HepG2 (cell line): ENCODE measurements around the gene LRP5. TPM values are rescaled to one million over a fixed set of nuclear protein-coding genes. Genes with fewer than 3 reads are reported as not detected.

Experiments
- CEBPG ChIP-seq: IDR thresholded peaks from 2 replicates; pipeline ENCODE4 v1.6.1; 2016
- MAZ ChIP-seq, 2 experiments: sonication (generic) in 1 of 2; formaldehyde crosslinking in 1 of 2; IDR thresholded peaks; 2 replicates each; pipeline versions ENCODE4 v1.5.0 to v1.6.1; 2012 to 2020; ENCODE audit warnings: low read depth in 2 of 2, mild to moderate bottlenecking in 2 of 2, borderline replicate concordance in 1 of 2, improper control_type of control experiment in 1 of 2, low read length in 1 of 2, missing genetic modification reagents in 1 of 2, moderate library complexity in 1 of 2
- REPIN1 ChIP-seq: sonication (generic); formaldehyde crosslinking; IDR thresholded peaks from 2 replicates; pipeline ENCODE4 v1.8.0; 2022; ENCODE audit warnings: missing genetic modification reagents, low read depth, mild to moderate bottlenecking, borderline replicate concordance
- TEAD3 ChIP-seq: optimal IDR thresholded peaks from 2 replicates; pipeline ENCODE3; 2016; ENCODE audit warnings: borderline replicate concordance
- TGIF2 ChIP-seq: IDR thresholded peaks from 2 replicates; pipeline ENCODE4 v1.6.1; 2016; ENCODE audit warnings: control low read depth, missing compliant biosample characterization
- ZNF136 ChIP-seq: sonication (generic); formaldehyde crosslinking; IDR thresholded peaks from 2 replicates; pipeline ENCODE4 v1.8.1; 2022; ENCODE audit warnings: low read depth, mild to moderate bottlenecking, moderate library complexity, missing genetic modification reagents
- ZNF414 ChIP-seq: sonication (generic); formaldehyde crosslinking; IDR thresholded peaks from 2 replicates; pipeline ENCODE4 v1.5.0; 2020; ENCODE audit warnings: missing genetic modification reagents
- ZNF792 ChIP-seq: IDR thresholded peaks from 2 replicates; pipeline ENCODE4 v1.6.1; 2016
- polyA plus RNA-seq, 8 experiments: library from polyadenylated mRNA; depleted of rRNA in 3 of 8; stranded (reverse) in 7 of 8; unstranded in 1 of 8; fragments of >200 nt; fragmentation: Illumina TruSeq in 4 of 8; extraction: Trizol in 4 of 8; gene quantifications; 2 replicates each; pipeline versions ENCODE4 v1.2.1 to v1.2.3, GENCODE V29; 2011 to 2016; ENCODE audit warnings: low read depth in 4 of 8, missing spikeins in 1 of 8, mixed read lengths in 1 of 8; ENCODE audit not compliant: insufficient read depth in 1 of 8
- total RNA-seq, 5 experiments: library from RNA; depleted of rRNA; stranded (reverse); fragments of >200 nt; fragmentation: Illumina TruSeq; extraction: Trizol; gene quantifications; 2 replicates each; pipeline ENCODE4 v1.2.3, GENCODE V29; 2016; ENCODE audit warnings: low read depth in 1 of 5
- TF ChIP-seq, protein P1 (sequence below): sonication (generic); formaldehyde crosslinking; IDR thresholded peaks from 2 replicates; pipeline ENCODE4 v1.9.0; 2021; ENCODE audit warnings: mild to moderate bottlenecking, missing genetic modification reagents
- TF ChIP-seq, protein P2 (sequence below), 2 experiments: fragments of 450-650 bp in 1 of 2; sonication (generic) in 1 of 2; formaldehyde crosslinking; IDR thresholded peaks; 2 replicates each; pipeline versions ENCODE4 v1.5.0 to v1.8.0; 2020 to 2022; ENCODE audit warnings: mild to moderate bottlenecking in 1 of 2, missing genetic modification reagents in 1 of 2
- TF ChIP-seq, protein P3 (sequence below): sonication (generic); formaldehyde crosslinking; IDR thresholded peaks from 2 replicates; pipeline ENCODE4 v1.4.0; 2020; ENCODE audit warnings: missing genetic modification reagents, mild to moderate bottlenecking, borderline replicate concordance
- TF ChIP-seq, protein P4 (sequence below): IDR thresholded peaks from 2 replicates; pipeline ENCODE4 v1.6.1; 2016; ENCODE audit warnings: missing genetic modification reagents, missing compliant biosample characterization
- TF ChIP-seq, protein P5 (sequence below): sonication (generic); formaldehyde crosslinking; conservative IDR thresholded peaks from 2 replicates; pipeline ENCODE4 v1.5.0; 2020; ENCODE audit warnings: missing genetic modification reagents
- TF ChIP-seq, protein P6 (sequence below): sonication (generic); formaldehyde crosslinking; IDR thresholded peaks from 2 replicates; pipeline ENCODE4 v1.8.0; 2022; ENCODE audit warnings: missing genetic modification reagents, mild to moderate bottlenecking, moderate library complexity, borderline replicate concordance

The LRP5 gene
- total and polyA plus RNA-seq, 2 of the 13 experiments (the other 11 are each of a cell fraction or from before 2014, with no cell fraction given), result 40.4 to 64.0 TPM

GRCh38 chr11:68331338-68331947, 19.1 kb downstream of the LRP5 start (continued):
- TF ChIP-seq, protein P1, sequence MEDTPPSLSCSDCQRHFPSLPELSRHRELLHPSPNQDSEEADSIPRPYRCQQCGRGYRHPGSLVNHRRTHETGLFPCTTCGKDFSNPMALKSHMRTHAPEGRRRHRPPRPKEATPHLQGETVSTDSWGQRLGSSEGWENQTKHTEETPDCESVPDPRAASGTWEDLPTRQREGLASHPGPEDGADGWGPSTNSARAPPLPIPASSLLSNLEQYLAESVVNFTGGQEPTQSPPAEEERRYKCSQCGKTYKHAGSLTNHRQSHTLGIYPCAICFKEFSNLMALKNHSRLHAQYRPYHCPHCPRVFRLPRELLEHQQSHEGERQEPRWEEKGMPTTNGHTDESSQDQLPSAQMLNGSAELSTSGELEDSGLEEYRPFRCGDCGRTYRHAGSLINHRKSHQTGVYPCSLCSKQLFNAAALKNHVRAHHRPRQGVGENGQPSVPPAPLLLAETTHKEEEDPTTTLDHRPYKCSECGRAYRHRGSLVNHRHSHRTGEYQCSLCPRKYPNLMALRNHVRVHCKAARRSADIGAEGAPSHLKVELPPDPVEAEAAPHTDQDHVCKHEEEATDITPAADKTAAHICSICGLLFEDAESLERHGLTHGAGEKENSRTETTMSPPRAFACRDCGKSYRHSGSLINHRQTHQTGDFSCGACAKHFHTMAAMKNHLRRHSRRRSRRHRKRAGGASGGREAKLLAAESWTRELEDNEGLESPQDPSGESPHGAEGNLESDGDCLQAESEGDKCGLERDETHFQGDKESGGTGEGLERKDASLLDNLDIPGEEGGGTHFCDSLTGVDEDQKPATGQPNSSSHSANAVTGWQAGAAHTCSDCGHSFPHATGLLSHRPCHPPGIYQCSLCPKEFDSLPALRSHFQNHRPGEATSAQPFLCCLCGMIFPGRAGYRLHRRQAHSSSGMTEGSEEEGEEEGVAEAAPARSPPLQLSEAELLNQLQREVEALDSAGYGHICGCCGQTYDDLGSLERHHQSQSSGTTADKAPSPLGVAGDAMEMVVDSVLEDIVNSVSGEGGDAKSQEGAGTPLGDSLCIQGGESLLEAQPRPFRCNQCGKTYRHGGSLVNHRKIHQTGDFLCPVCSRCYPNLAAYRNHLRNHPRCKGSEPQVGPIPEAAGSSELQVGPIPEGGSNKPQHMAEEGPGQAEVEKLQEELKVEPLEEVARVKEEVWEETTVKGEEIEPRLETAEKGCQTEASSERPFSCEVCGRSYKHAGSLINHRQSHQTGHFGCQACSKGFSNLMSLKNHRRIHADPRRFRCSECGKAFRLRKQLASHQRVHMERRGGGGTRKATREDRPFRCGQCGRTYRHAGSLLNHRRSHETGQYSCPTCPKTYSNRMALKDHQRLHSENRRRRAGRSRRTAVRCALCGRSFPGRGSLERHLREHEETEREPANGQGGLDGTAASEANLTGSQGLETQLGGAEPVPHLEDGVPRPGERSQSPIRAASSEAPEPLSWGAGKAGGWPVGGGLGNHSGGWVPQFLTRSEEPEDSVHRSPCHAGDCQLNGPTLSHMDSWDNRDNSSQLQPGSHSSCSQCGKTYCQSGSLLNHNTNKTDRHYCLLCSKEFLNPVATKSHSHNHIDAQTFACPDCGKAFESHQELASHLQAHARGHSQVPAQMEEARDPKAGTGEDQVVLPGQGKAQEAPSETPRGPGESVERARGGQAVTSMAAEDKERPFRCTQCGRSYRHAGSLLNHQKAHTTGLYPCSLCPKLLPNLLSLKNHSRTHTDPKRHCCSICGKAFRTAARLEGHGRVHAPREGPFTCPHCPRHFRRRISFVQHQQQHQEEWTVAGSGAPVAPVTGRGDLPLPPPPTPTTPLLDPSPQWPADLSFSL, result peak; percentile 96
- TF ChIP-seq, protein P2, sequence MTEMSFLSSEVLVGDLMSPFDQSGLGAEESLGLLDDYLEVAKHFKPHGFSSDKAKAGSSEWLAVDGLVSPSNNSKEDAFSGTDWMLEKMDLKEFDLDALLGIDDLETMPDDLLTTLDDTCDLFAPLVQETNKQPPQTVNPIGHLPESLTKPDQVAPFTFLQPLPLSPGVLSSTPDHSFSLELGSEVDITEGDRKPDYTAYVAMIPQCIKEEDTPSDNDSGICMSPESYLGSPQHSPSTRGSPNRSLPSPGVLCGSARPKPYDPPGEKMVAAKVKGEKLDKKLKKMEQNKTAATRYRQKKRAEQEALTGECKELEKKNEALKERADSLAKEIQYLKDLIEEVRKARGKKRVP (CRISPR knock-in tag; IDR thresholded peaks at IDR 0.05), result 0 out of 4 replicates have a peak, but pooled peaks of 1 of the 2 experiments have one; percentile 15
- TF ChIP-seq TGIF2 (no peak), REPIN1 (peak; percentile 75; the same call in 1 of the 2 replicates), ZNF136 (CRISPR knock-in tag) (no peak), CEBPG (CRISPR knock-in tag) (no peak), MAZ (IDR thresholded peaks at IDR 0.05; ENCODE audit: borderline replicate concordance, low read depth, low read length) (peak; percentile 24; the same call in 1 of the 2 replicates), MAZ (CRISPR knock-in tag; IDR thresholded peaks at IDR 0.05; ENCODE audit: low read depth) (no peak), ZNF414 (0 out of 2 replicates have a peak, but pooled peaks have one; percentile 29), TEAD3 (CRISPR knock-in tag) (peak; percentile 40), ZNF792 (peak; percentile 34; the same call in 1 of the 2 replicates)
- TF ChIP-seq, protein P3, sequence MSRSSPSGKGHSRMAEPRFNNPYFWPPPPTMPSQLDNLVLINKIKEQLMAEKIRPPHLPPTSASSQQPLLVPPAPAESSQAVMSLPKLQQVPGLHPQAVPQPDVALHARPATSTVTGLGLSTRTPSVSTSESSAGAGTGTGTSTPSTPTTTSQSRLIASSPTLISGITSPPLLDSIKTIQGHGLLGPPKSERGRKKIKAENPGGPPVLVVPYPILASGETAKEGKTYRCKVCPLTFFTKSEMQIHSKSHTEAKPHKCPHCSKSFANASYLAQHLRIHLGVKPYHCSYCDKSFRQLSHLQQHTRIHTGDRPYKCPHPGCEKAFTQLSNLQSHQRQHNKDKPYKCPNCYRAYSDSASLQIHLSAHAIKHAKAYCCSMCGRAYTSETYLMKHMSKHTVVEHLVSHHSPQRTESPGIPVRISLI (CRISPR knock-in tag), result 0 out of 2 replicates have a peak, but pooled peaks have one; percentile 23
- TF ChIP-seq, protein P4, sequence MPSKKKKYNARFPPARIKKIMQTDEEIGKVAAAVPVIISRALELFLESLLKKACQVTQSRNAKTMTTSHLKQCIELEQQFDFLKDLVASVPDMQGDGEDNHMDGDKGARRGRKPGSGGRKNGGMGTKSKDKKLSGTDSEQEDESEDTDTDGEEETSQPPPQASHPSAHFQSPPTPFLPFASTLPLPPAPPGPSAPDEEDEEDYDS (CRISPR knock-in tag), result peak; percentile 70
- TF ChIP-seq, protein P5, sequence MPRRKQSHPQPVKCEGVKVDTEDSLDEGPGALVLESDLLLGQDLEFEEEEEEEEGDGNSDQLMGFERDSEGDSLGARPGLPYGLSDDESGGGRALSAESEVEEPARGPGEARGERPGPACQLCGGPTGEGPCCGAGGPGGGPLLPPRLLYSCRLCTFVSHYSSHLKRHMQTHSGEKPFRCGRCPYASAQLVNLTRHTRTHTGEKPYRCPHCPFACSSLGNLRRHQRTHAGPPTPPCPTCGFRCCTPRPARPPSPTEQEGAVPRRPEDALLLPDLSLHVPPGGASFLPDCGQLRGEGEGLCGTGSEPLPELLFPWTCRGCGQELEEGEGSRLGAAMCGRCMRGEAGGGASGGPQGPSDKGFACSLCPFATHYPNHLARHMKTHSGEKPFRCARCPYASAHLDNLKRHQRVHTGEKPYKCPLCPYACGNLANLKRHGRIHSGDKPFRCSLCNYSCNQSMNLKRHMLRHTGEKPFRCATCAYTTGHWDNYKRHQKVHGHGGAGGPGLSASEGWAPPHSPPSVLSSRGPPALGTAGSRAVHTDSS (CRISPR knock-in tag), result no peak
- TF ChIP-seq, protein P6, sequence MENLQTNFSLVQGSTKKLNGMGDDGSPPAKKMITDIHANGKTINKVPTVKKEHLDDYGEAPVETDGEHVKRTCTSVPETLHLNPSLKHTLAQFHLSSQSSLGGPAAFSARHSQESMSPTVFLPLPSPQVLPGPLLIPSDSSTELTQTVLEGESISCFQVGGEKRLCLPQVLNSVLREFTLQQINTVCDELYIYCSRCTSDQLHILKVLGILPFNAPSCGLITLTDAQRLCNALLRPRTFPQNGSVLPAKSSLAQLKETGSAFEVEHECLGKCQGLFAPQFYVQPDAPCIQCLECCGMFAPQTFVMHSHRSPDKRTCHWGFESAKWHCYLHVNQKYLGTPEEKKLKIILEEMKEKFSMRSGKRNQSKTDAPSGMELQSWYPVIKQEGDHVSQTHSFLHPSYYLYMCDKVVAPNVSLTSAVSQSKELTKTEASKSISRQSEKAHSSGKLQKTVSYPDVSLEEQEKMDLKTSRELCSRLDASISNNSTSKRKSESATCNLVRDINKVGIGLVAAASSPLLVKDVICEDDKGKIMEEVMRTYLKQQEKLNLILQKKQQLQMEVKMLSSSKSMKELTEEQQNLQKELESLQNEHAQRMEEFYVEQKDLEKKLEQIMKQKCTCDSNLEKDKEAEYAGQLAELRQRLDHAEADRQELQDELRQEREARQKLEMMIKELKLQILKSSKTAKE, result peak; percentile 84
